Epidermal melanocyte (primary cell): ENCODE measurements around the gene CACNA1B.
"Not testable (repeated sequence)": the region's sequence is repeated elsewhere in the genome, so short reads cannot be mapped to it uniquely, and the experiment has no call there.

Experiments
- DNase-seq: peaks from one replicate; pipeline ENCODE4 v3.0.0; 2011; ENCODE audit warnings: low spot score; ENCODE audit not compliant: insufficient read length

Gene CACNA1B

GRCh38 chr9:138013273-138013672 lies 135.7 kb downstream of the CACNA1B start:
- DNase-seq, result no peak

DNA sequence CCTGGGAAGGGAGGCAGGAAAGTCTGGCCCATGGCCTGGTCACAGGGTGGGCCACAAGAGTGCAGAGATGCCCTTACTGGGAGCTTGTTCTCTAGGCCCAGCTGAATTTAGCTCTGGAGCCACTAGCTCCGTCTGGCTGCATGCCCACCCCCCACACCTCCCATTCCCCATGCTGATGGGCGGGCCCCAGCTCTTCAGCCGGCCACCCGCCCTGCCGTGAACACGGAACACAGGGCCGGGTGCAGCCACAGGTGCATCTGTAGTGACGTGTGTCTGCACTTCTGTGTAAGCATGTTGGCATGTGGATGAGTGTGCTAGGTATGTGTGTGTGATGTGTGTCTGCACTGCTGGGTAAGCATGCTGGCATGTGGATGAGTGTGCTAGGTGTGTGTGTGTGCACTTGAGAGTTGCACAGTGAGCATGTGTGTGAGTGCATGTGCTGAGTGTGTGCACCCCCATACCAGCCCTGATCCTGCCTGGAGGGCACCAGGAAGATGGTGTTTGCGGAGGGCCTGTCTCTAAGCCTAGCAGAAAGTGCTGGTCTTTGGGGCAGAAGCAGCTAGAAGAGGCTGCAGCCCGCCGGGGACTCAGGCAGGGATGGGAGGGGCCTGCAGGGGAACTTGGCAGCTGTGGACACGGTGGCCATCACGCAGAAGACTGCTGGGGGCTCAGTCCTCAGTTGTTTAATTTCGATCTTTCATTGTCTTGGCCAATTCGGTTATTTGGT lies 136.4 kb downstream of the CACNA1B start:
- DNase-seq, result no peak

DNA sequence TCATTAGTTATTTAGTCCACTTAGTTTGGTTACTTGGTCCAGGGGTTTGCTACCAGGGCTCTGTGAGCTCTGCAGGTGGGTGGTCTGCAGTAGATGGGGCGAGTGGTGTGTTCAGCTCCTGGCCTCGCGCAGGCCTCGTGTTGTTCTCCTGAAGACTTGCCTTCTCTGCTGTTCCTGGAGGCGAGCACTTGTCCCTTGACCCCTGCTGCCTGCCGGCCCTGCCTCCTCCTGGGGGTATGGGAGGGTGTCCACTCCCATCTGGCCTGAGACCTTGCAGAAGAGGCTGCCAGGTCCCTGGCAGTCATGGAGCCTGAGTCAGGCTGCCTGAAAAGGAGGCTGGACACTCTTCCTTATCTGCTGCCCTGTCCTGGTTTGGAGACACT lies 137.0 kb downstream of the CACNA1B start:
- no peak for DNase-seq

DNA sequence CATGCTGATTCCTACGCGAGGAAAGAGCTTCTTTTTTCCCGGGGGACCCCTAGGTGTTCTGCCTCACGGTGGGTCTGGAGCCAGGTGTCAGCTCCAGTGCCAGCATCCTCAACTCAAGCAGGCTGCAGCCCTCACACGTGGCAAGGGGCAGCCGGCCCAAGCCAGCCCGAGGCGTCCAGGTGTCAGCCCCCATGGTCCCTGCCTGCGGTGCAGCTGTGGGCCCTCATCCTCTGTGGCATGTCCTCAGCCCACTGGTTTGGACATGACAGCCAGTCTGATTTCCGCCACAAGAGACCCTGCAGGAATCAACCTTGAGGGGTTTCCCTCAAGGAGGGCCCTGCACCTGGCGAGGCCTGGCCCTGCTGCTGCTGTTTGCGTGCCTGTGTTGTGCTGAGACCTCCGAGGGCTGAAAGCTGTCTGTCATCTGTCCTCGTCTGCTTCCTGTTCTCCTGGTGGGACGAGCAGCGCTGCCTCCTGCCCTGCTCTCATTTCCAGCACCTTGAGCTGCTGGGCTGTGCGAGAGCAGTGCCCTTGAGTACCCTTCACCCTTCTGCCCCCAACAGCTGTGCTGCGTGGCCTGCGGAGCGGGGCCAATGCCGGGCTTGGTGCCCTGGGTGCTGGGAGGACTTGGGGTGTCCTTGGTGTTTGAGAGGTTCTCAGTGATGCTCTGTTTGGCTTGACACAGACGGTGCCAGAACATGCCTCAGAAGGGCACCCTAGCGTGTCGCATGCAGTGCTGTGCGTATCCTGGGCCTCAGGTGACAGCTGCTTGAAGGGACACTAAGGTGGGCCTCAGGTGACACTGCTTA lies 137.6 kb downstream of the CACNA1B start:
- DNase-seq, result no peak

DNA sequence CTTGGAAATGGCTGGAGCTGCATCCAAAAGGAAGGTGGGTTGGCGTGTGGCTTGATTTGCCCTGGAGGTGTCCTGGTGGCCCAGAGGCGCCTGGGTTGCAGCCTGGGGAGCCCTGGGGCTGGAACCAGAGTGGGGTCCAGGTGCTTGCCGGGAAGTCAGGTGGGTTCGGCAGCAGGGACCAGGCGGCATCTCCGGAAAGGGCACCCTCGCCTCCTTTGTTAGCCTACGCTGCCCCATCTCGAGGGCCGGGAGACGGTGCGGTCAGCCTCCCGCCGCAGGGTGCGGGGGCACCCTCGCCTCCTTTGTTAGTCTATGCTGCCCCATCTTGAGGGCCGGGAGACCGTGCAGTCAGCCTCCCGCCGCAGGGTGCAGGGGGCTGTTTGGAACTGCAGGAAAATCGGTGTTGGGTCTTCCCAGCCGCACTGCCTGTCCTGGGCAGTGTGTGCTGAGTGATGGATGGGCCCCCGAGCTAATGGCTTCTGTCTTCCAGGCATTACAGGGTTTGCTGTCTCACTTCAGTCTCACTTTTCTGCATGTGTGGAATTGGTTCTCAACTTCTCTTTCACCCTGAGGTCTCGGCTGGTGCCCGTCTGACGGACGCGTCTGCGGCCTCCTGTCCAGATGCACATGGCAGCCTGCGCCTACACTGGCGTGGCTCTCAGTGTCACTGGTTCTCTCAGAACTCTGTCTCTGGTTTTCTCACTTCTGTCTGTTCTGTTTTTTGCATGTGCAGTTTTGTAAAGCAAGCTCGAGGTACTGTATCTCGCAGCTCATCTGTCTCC lies 139.0 kb downstream of the CACNA1B start:
- no peak for DNase-seq

- DNase-seq, result no peak
Measured at GRCh38 chr9:138017200-138017599, 139.6 kb downstream of the CACNA1B start.

DNA sequence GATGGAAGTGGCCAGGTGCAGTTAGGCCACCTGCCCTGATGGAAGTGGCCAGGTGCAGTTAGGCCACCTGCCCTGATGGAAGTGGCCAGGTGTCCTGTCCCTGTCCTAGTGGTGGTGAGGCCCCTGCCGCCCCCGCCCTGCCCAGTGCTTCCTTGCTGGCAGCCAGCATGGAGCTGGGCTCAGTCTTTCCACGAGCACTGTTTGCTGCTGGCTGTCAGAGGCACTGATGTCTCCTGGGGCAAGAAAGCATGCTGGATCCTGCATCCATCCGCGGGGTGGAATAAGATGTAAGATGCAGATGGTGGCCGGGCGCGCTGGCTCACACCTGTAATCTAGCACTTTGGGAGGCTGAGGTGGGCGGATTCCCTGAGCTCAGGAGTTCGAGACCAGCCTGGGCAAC lies 141.9 kb downstream of the CACNA1B start:
- DNase-seq, result not testable (repeated sequence)

DNA sequence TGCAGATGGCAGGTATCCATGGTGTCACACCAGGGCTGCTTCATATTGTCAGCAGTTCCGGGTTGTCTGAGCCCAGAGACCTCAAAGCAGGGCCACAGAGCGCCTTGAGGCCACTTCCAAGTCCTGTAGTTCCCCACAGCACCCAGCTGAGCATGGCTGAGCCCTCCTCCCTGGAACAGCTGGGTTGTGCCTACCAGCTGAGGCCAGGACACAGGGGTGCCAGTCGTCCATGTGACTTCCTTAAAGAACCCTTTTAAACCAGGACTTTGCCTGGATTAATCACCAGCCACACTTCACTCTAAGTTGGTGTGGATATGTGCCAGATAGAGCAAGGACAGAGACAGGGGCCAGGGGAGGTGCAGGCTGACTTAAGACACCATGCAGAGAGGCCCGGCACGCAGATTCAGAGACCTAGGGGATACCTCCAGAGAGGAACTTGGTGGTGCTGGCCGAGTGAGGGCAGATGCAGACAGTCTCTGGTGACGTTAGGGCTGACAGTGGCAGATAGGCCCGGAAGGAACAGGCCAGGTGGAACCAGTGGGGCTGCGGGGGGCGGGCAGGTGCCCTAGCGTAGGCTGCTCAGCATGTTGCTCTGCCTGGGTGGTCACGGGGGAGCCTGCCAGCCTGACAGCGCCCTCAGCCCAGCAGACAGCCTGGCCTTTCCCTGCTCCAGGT lies 142.7 kb downstream of the CACNA1B start:
- DNase-seq, result no peak

- DNase-seq, result no peak
Measured at GRCh38 chr9:138020795-138021182, 143.2 kb downstream of the CACNA1B start.

GRCh38 chr9:138021251-138022056 lies 143.9 kb downstream of the CACNA1B start:
- no peak for DNase-seq

DNA sequence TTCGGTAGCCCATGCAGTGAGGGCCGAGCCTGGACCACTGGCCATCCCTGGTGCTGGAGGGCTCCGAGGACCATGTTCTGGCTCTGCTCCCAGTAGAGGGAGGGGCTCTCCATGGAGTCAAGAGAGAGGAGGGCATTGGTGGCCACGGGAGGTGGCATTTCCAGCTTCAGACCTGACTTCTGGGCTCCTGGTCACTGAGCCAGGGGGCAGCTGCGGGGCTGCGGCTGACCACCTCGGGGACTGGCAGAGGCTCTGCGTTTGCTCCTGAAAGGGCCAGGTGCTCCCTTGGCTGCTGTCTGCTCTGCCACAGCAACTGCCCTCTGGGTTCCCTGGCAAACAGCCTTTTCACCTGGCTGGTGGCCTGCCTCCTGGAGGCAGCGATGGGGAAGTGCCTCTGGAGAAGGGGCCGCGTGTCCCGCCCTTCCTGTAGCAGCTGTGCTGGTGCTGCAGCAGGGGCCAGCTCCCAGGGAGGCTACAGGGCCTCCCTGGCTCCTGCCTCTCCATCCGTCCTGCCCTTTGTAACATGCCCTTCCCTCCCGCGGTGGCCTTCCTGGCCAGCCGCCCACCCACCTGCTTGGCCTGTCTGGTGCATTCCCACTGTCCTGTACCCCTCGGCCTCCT lies 144.6 kb downstream of the CACNA1B start:
- DNase-seq, result no peak

GRCh38 chr9:138022756-138023393 lies 145.3 kb downstream of the CACNA1B start:
- no peak for DNase-seq

DNA sequence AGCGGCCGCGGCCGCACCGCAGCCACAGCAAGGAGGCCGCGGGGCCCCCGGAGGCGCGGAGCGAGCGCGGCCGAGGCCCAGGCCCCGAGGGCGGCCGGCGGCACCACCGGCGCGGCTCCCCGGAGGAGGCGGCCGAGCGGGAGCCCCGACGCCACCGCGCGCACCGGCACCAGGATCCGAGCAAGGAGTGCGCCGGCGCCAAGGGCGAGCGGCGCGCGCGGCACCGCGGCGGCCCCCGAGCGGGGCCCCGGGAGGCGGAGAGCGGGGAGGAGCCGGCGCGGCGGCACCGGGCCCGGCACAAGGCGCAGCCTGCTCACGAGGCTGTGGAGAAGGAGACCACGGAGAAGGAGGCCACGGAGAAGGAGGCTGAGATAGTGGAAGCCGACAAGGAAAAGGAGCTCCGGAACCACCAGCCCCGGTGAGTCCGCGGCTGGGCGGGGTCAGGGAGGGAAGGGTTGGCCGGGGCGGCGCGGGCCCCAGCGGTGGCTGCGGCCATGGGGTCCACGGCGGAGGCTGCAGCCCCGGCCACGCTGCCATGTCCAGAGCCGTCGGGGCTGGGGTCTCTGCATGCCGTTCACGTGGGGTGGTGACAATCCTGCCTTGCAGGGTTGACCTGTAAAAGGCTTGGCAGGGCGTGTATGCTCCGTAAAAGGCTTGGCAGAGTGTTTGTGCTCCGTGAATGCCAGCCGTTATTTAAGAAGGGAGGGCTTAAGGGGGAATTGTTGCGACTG lies 146.0 kb downstream of the CACNA1B start:
- no peak for DNase-seq

DNA sequence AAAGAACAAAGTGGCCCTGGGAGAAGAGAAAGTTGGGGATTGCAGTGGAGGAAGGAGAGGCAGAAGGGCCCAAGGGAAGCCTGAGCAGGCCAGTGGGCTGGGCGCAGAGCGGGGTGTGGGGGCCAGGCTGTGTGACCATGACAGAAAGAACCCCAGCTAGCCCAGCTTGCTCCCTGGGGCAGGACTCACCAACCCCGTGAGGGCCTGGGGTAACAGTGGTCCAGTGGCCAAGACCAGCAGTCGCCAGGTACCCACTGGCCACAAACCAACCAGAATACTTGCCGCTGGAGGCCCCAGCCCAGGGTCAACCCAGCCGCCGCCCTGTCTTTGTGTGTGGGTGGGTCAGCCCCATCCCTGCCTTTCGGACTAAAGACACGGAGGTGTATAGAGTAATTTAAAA lies 146.5 kb downstream of the CACNA1B start:
- DNase-seq, result no peak

DNA sequence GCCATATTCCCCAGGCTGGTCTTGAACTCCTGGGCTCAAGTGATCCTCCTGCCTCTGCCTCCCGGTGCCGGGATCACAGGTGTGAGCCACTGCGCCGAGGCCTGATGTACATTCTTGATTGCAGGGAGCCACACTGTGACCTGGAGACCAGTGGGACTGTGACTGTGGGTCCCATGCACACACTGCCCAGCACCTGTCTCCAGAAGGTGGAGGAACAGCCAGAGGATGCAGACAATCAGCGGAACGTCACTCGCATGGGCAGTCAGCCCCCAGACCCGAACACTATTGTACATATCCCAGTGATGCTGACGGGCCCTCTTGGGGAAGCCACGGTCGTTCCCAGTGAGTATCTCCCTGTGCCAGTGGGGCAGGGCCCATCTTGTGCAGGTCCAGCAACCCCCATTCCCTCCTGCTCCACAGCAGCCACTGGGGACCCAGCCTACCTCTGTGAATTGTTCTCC lies 147.3 kb downstream of the CACNA1B start:
- no peak for DNase-seq

GRCh38 chr9:138025417-138025816 lies 147.8 kb downstream of the CACNA1B start:
- DNase-seq, result no peak

- no peak for DNase-seq
Measured at GRCh38 chr9:138025908-138026307, 148.3 kb downstream of the CACNA1B start.

- DNase-seq, result no peak
Measured at GRCh38 chr9:138028596-138028995, 151.0 kb downstream of the CACNA1B start.

DNA sequence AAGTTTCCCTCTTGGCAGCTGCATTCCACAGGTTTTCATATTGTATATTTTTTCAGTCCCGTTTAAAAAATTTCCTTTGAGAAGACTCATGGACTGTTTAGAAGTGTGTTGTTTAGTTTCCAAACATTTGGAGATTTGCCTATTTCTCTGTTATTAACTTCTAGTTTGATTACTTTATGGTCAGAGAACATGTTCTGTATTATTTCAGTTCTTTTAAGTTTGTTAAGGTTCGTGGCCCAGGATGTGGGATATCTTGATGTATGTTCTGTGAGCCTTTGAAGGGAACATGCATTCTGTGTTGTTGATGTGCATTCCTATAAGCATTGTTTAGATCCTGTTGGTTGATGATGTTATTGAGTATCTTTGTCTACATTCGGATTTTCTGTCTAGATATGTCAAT lies 153.6 kb downstream of the CACNA1B start:
- DNase-seq, result no peak
